AG08395 (cell line): ENCODE measurements around the gene VPS37B.

ENCODE experiments used
- DNase-seq: peaks from one replicate; pipeline ENCODE4 v3.0.0; 2012; ENCODE audit warnings: mixed read lengths, low spot score

VPS37B gene

GRCh38 chr12:122839907-122840554, 55.9 kb downstream of the VPS37B start:
- no peak for DNase-seq

- DNase-seq, result no peak
Observed at GRCh38 chr12:122838841-122839240, 57.1 kb downstream of the VPS37B start.

- no peak for DNase-seq
Observed at GRCh38 chr12:122837306-122838265, 58.3 kb downstream of the VPS37B start.

- no peak for DNase-seq
Observed at GRCh38 chr12:122836027-122836921, 59.6 kb downstream of the VPS37B start.

GRCh38 chr12:122835750-122836026, 60.2 kb downstream of the VPS37B start:
- no peak for DNase-seq

- peak; percentile 52 for DNase-seq
Observed at GRCh38 chr12:122834921-122835749, 60.8 kb downstream of the VPS37B start, which contains the start of gene HIP1R. Gene HIP1R (plus strand): TSS chr12:122835457. CDS start chr12:122835551, 94 bp downstream.

GRCh38 chr12:122834104-122834920, 61.6 kb downstream of the VPS37B start:
- DNase-seq, result peak; percentile 54

GRCh38 chr12:122830517-122831214, 65.3 kb downstream of the VPS37B start:
- peak; percentile 70 for DNase-seq

GRCh38 chr12:122827258-122827657, 68.7 kb downstream of the VPS37B start:
- DNase-seq, result no peak

GRCh38 chr12:122825773-122826724, 69.9 kb downstream of the VPS37B start:
- no peak for DNase-seq

- DNase-seq, result no peak
Observed at GRCh38 chr12:122823429-122823828, 72.5 kb downstream of the VPS37B start.

- DNase-seq, result no peak
Observed at GRCh38 chr12:122820838-122821271, 75.1 kb downstream of the VPS37B start.

GRCh38 chr12:122820138-122820537, 75.8 kb downstream of the VPS37B start:
- no peak for DNase-seq

- DNase-seq, result no peak
Observed at GRCh38 chr12:122819209-122819785, 76.6 kb downstream of the VPS37B start.
